Measurements from ENCODE around the gene HOXD12.
A peak's percentile ranks its signal among the peaks of the same experiment; 100 is the strongest.

Gene HOXD12

GRCh38 chr2:176095421-176095820, 4.2 kb upstream of the HOXD12 start:
- H3K4me3 ChIP-seq = no peak overlapping the region
- H3K27ac ChIP-seq = no peak overlapping the region
- H3K4me2 ChIP-seq = no peak overlapping the region
- peaks cover 0 to 93% (median 71%) of the 10 kb centered on the region in 11 experiments; a peak in 17 of 22 replicates for H4K20me1 ChIP-seq
- no peak for TF ChIP-seq Cebpa-rat (IDR thresholded peaks at IDR 0.05)
- H3K4me1 ChIP-seq = peaks cover 6 to 19% (median 11%) of the 10 kb centered on the region in 10 experiments; a peak in 15 of 20 replicates
- H3K9ac ChIP-seq = no peak overlapping the region
- peaks cover 100% of the 10 kb centered on the region in 11 experiments for H3K27me3 ChIP-seq
- no peaks in the 10 kb centered on the region for H3K36me3 ChIP-seq
- H3K9me3 ChIP-seq (replicated peaks in 1 of 11) = peaks cover 16 to 49% (median 28%) of the 10 kb centered on the region in 11 experiments

GRCh38 chr2:176096243-176096985, 3.2 kb upstream of the HOXD12 start:
- H3K9me3 ChIP-seq (replicated peaks in 1 of 11) = peaks cover 22 to 52% (median 36%) of the 10 kb centered on the region in 11 experiments
- H3K36me3 ChIP-seq = no peaks in the 10 kb centered on the region
- peaks cover 100% of the 10 kb centered on the region in 11 experiments for H3K27me3 ChIP-seq
- no peak overlapping the region for H3K27ac ChIP-seq
- no peak for TF ChIP-seq Cebpa-rat (IDR thresholded peaks at IDR 0.05)
- H3K4me2 ChIP-seq = peak overlapping the region; percentile 77 to 99 (median 94)
- peak overlapping the region in 1 of 11 experiments; percentile 70; a peak in 1 of 22 replicates for H3K9ac ChIP-seq
- peaks cover 6 to 19% (median 11%) of the 10 kb centered on the region in 10 experiments; a peak in 15 of 20 replicates for H3K4me1 ChIP-seq
- peak overlapping the region; percentile 50 to 69 (median 58) for H3K4me3 ChIP-seq
- peaks cover 0 to 92% (median 61%) of the 10 kb centered on the region in 11 experiments; a peak in 17 of 22 replicates for H4K20me1 ChIP-seq

GRCh38 chr2:176096986-176097819, 2.4 kb upstream of the HOXD12 start:
- Histone ChIP-seq H3K4me2 (peak overlapping the region; percentile 77 to 99 (median 94)), H4K20me1 (peaks cover 0 to 93% (median 60%) of the 10 kb centered on the region in 11 experiments; a peak in 17 of 22 replicates), H3K27ac (no peak overlapping the region), H3K9me3 (replicated peaks in 1 of 11) (peaks cover 22 to 51% (median 34%) of the 10 kb centered on the region in 11 experiments), H3K4me3 (peak overlapping the region; percentile 50 to 69 (median 58)), H3K27me3 (peaks cover 100% of the 10 kb centered on the region in 11 experiments), H3K36me3 (no peaks in the 10 kb centered on the region), H3K9ac (peak overlapping the region in 10 of 11 experiments; percentile 15 to 74 (median 51); a peak in 15 of 22 replicates), H3K4me1 (peaks cover 6 to 19% (median 11%) of the 10 kb centered on the region in 10 experiments; a peak in 15 of 20 replicates)
- no peak for TF ChIP-seq Cebpa-rat (IDR thresholded peaks at IDR 0.05)

GRCh38 chr2:176097820-176098365, 1.7 kb upstream of the HOXD12 start:
- Histone ChIP-seq H4K20me1 (peaks cover 0 to 95% (median 55%) of the 10 kb centered on the region in 11 experiments; a peak in 16 of 22 replicates), H3K27me3 (peaks cover 100% of the 10 kb centered on the region in 11 experiments), H3K4me2 (peak overlapping the region; percentile 77 to 99 (median 94); a peak in 21 of 22 replicates), H3K4me1 (peaks cover 4 to 19% (median 11%) of the 10 kb centered on the region in 10 experiments; a peak in 15 of 20 replicates), H3K27ac (no peak overlapping the region), H3K9ac (no peak overlapping the region), H3K36me3 (no peaks in the 10 kb centered on the region), H3K9me3 (replicated peaks in 1 of 11) (peaks cover 23 to 49% (median 29%) of the 10 kb centered on the region in 11 experiments), H3K4me3 (peak overlapping the region in 8 of 10 experiments; percentile 56 to 69 (median 59); a peak in 14 of 20 replicates)
- TF ChIP-seq Cebpa-rat (IDR thresholded peaks at IDR 0.05) = no peak

GRCh38 chr2:176098366-176099158, 1.0 kb upstream of the HOXD12 start:
- H3K27me3 ChIP-seq = peaks cover 100% of the 10 kb centered on the region in 11 experiments
- H4K20me1 ChIP-seq = peaks cover 0 to 91% (median 50%) of the 10 kb centered on the region in 11 experiments; a peak in 16 of 22 replicates
- H3K27ac ChIP-seq = no peak overlapping the region
- TF ChIP-seq Cebpa-rat (IDR thresholded peaks at IDR 0.05) = no peak
- H3K4me3 ChIP-seq = no peak overlapping the region
- H3K4me2 ChIP-seq = no peak overlapping the region
- H3K9me3 ChIP-seq (replicated peaks in 1 of 11) = peaks cover 17 to 43% (median 24%) of the 10 kb centered on the region in 11 experiments
- no peak overlapping the region for H3K9ac ChIP-seq
- H3K4me1 ChIP-seq = peaks cover 0 to 15% (median 11%) of the 10 kb centered on the region in 10 experiments; a peak in 15 of 20 replicates
- no peaks in the 10 kb centered on the region for H3K36me3 ChIP-seq

GRCh38 chr2:176099159-176099727, 352 bp upstream of the HOXD12 start:
- Histone ChIP-seq H3K27ac (no peak overlapping the region), H3K4me3 (no peak overlapping the region), H3K9ac (no peak overlapping the region), H3K9me3 (replicated peaks in 1 of 11) (peaks cover 22 to 45% (median 28%) of the 10 kb centered on the region in 11 experiments), H4K20me1 (peaks cover 0 to 91% (median 53%) of the 10 kb centered on the region in 11 experiments; a peak in 16 of 22 replicates), H3K4me2 (no peak overlapping the region), H3K36me3 (no peaks in the 10 kb centered on the region), H3K4me1 (peaks cover 0 to 15% (median 11%) of the 10 kb centered on the region in 10 experiments; a peak in 15 of 20 replicates), H3K27me3 (peaks cover 100% of the 10 kb centered on the region in 11 experiments)
- TF ChIP-seq Cebpa-rat (IDR thresholded peaks at IDR 0.05) = no peak

- no peak overlapping the region for H3K4me2 ChIP-seq
- H3K9ac ChIP-seq = no peak overlapping the region
- peaks cover 36 to 59% (median 42%) of the 10 kb centered on the region in 11 experiments for H3K9me3 ChIP-seq (replicated peaks in 1 of 11)
- TF ChIP-seq Cebpa-rat (IDR thresholded peaks at IDR 0.05) = no peak
- no peaks in the 10 kb centered on the region for H3K36me3 ChIP-seq
- no peak overlapping the region for H3K4me3 ChIP-seq
- H3K27me3 ChIP-seq = peaks cover 100% of the 10 kb centered on the region in 11 experiments
- peaks cover 0 to 82% (median 50%) of the 10 kb centered on the region in 11 experiments; a peak in 16 of 22 replicates for H4K20me1 ChIP-seq
- H3K27ac ChIP-seq = no peak overlapping the region
- H3K4me1 ChIP-seq = peaks cover 0 to 15% (median 11%) of the 10 kb centered on the region in 10 experiments; a peak in 15 of 20 replicates
Observed at GRCh38 chr2:176100547-176101140, 1.0 kb downstream of the HOXD12 start.
